GM18499 (cell line): Measurements from ENCODE around the gene BFSP2.
"Not testable (repeated sequence)": the region's sequence is repeated elsewhere in the genome, so short reads cannot be mapped to it uniquely, and the experiment has no call there.

ENCODE experiments used
- ATAC-seq: cut with Tn5 transposase; IDR thresholded peaks from one replicate; pipeline ENCODE4 v1.9.1; 2021; ENCODE audit warnings: moderate number of reproducible peaks; ENCODE audit not compliant: insufficient read depth, unreplicated experiment

The BFSP2 gene

DNA sequence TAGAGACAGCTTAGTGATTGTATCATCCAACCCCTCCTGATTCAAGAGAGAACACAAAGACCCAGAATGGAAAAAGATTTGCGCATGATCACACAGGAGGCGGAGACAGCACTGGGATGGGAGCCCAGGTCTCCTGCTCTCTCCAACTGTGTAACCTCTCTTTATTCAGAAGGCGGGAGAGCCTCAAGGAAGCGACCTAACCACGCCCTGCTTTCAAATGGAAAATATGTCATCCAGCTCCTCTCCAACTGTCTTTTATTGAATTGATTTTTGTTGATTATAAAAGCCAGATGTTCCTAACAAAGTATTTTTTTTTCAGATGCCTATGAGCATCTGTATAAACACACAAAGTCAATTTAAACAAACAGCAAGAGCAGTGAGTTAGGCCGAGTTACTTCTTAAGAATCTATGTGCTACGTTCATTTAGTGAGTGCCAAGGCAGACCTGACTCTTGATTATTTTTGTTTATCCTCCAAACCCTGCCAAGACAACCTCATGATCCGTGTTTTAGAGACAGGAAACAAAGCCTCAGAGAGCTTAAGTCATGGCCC lies 74.5 kb downstream of the BFSP2 start:
- no peak for ATAC-seq

DNA sequence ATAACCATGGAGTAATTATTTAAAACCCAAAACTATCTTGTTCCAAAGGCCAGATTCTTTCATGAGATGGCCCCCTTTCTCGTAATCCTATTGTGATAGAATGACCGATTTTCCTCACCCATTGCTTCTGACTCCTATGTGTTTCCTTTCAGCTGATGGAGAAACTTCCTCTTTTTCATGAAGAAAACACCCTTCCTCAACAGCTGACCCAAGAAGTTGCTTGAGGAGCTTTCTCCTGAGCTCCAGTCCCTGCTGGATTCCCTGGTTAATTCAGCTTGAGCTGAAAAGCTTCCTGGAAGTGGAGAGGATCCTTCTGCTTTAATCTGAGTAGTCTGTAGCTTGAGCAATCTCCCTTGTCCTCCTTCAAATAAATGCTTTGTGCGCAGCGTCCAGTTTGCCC lies 75.0 kb downstream of the BFSP2 start:
- ATAC-seq, result no peak

DNA sequence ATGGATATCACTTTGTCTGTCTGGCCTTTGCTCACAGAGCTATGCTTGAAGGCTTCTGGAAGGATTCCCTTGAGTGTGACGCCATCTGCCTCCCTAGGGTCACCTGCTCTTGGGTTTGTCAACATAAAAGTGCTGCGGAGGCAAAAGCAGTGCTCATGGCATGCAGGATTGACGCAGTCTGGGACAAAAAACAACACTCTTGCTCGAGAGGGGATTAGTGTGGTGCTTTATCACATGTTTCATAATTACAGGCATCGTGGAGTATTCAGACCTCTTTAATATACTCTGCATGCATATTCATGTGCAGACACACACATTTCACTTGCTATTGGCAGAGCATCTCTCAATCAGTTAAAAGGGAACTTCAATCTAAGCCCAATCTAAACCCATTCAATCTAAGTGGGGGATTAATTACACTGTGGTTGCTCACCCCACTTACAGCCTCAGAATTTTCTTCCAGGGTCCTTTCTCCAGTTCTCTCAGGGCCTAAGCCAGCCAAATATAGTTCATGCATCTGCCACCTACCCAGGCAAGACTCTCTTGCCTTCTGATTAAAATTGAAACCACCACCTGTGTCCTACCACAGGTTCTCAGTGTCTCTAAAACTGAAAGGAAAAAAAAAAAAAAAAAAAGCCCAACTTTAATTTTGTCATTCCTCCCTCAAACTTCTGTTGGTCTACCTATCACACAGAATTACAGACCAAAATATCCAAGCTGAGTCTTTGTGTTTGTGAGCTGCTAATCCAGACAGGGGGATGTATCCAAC lies 75.6 kb downstream of the BFSP2 start:
- ATAC-seq, result peak; percentile 70

DNA sequence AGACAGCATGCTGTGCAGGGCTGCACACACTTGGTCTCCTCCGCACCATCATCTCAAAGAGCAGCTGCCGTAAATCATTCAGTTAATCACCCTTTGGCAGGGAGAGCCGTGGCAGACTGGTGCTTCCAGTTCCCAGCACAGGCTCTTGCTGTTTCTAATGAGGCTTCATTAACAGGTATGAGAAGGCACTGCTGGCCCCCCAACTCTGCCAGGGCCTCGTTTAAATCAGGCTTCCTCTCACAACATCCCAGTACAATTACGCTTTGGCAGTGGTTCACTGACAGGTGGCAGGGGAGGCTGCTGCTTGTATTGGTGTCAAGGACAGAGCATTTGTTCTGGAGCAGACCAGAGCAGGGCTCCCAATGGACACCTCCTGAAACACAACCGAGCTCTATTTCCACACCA lies 77.1 kb downstream of the BFSP2 start:
- ATAC-seq, result no peak

DNA sequence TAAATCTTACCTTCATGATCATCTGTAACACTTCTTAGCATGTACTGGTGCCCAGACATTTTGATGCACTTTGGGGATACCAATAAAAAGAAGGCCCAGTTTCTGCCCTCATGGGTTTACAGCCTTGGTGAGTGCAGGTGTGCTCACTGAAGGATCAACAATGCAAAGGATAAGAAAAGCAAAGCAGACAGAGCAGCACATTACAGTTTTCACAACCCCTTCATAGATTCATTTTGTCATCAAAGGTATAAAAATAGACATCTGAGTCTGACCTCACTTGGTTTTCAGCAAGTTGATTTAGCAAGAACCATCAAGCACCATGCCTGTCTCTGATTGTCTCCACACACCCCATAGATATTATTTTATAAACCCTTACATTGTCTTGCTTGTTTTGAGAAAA lies 77.6 kb downstream of the BFSP2 start:
- ATAC-seq, result peak; percentile 31

DNA sequence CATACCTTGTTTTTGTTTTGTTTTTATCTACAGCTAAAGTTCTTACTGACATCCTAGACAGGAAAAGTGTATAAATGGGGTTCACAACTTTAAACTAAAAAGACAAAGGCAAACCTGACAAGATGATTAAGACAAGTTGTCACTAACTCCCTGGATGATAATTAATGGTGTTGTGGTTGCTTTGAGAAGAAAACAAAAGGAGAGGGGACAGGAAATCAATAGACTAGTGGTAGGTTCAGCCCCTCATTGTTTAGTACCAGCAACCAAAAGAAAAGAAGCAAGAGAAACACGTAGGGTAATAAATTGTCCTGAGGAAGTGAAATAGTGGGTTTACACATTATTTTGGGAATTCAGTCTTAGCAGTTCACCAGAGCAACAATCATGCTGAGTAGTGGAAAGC lies 78.8 kb downstream of the BFSP2 start:
- no peak for ATAC-seq

DNA sequence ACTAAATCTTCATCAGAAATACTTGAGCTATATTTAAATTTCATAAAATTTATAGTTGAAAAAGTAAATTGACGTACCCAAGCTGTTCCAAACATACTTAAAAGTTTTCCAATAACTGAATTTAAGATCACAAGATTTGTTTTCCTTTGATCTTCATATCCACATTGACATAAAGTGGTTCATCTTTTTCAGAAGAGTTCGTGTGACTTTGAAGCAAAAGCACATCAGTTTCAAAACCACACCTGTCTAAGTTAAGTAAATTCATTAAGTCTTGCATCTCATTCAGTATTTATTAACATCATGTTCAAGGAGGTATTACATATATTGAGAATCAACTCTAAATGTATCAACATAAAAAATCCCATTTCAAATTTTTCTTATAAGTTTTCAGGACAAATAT lies 79.5 kb downstream of the BFSP2 start:
- no peak for ATAC-seq

DNA sequence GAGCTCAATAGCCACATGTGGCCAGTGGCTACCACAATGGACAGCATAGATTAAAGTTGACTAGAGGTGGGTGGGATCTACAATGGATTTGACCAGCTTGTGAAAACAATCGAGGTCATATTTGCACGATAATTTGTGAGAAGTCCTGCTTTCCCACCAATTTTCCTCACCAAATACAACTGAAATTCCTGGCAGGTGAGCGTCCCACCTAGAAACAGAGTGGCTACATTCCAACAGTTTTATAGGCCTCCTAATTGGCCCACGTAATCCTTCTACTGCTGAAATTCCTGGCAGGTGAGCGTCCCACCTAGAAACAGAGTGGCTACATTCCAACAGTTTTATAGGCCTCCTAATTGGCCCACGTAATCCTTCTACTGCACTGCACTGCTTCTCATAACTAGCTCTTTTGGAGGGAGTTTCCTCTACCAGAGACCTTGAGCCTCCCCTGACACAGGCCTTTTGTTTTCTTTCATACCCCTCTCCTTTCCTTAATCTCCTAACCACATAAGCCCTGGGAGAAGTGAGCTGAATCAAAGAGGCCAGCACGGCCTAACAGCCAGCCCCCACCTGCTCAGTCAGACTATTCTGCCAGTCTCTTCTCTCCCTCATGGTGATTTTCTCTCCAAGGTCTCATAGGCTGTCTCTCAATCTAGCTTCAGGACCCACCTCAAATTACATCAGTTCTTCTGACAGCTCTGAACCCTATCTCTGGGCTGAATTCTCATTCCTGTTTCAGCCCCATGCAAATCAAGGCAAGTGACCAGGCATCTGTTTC lies 80.2 kb downstream of the BFSP2 start:
- ATAC-seq, result peak; percentile 44

DNA sequence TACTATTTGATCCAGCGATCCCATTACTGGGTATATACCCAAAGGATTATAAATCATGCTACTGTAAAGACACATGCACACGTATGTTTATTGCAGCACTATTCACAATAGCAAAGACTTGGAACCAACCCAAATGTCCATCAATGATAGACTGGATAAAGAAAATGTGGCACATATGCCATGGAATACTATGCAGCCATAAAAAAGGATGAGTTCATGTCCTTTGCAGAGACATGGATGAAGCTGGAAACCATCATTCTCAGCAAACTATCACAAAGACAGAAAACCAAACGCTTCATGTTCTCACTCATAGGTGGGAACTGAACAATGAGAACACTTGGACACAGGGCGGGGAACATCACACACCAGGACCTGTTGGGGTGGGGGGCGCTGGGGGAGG lies 82.6 kb downstream of the BFSP2 start:
- ATAC-seq, result not testable (repeated sequence)

DNA sequence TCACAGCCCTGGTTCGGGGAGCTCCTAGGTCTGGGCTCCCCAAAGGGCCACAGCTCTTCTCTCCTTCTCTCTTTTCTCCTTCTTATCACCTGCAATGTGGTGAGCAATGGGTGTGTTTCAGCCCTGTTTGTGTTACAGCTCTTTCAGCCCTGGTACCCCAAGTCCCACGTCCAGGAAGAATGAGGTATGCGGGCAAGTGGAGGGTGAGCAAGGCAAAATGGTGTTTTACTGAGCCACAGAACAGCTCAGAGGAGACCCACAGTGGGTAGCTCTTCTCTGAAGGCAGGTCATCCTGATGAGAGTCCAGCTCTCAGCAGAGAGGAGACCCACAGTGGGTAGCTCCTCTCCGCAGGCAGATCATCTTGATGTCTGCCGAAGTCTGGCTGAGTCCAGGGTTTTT lies 86.8 kb downstream of the BFSP2 start:
- no peak for ATAC-seq

DNA sequence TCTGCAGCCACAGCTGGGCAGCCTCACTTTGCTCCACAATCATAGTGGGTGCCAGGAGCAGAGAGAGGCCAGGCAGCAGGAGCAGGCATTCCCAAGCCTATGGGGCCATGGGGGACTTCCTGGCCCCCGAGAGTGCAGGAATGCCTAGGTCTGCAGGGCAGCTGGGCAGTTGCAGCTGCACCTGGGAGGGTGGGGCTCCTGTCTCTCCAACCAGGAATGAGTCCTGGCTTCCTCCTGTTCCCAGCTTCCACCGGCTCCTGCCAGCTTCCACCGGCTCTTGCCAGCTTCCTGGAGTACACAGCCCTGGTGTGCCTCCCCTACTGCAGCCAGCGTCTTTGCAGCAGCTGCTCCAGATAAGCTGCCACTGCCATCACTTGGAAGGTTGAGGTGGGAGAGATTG lies 87.3 kb downstream of the BFSP2 start:
- ATAC-seq, result no peak

DNA sequence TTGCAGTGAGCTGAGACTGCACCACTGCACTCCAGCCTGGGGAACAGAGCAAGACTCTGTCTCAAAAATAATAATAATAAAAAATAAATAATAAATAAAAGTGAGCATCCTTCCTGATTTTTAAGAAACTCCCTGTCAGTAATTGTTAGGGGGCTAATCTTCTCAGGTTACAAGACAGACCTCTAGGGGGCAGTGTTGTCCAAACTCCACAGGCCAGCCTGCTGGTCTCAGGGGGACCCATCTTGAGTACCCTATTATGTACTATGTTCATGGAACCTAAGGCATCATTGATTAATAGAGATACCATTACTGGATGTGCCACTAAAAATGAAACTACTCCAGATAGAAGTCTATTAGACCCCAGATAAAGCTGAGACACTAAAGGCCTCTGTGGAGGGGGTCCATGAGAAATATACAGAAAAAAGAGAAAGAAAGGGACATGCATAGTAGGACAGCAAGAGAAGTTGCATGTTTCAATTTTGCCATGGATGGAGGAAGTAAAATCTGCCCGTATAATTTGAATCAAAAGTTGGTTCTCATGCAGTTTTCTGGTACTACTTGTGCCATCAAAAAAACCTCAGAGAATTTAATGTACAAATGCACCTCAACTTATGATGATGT lies 88.2 kb downstream of the BFSP2 start:
- no peak for ATAC-seq

DNA sequence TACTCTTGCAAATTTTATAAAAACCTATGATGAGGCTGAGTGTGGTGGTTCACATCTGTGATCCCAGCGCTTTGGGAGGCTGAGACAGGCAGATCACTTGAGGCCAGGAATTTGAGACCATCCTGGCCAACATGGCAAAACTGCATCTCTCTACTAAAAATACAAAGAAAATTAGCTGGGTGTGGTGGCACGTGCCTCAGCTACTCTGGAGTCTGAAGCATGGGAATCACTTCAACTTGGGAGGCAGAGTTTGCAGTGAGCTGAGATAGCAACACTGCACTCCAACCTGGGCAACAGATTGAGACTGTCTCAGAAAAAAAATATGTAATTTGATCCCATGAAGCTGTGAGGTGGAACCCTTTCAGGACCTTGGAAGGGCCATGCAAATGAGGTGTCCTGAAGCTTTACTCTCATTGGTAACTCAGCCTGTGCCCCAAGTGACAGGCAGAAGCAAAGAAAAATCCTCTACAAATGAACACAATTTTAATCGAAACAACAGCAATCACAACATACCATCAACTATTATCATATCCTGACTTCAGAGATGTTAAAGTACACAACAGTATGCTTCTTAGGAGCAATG lies 89.0 kb downstream of the BFSP2 start:
- no peak for ATAC-seq

DNA sequence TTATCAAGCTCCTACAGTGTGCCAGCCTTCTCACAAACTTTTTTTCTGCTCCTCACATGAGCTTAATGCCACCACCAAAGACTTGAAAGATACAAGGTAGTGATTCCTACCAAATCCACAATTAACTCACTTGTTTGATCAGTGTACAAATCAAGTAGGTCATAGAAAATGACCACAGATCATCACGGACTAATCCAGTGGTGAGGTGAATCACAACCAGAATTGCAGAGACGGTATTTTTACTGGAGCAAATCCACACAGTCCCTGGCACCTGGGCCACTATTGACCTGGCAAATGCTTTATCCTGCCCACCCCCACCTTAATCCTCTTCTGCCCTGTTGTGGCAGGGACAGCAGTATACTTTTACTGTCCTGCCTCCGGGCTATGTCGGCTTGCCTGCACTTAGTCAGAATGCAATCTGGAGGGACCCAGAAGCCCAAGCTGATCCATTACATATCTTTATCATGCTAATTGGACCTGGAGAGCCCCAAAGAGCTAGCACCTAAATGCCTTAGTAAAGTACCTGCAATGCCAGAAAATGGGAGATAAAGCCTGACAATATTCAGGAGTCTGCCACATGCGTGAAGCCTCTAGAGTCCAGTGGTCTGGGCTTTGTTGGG lies 89.7 kb downstream of the BFSP2 start:
- no peak for ATAC-seq

DNA sequence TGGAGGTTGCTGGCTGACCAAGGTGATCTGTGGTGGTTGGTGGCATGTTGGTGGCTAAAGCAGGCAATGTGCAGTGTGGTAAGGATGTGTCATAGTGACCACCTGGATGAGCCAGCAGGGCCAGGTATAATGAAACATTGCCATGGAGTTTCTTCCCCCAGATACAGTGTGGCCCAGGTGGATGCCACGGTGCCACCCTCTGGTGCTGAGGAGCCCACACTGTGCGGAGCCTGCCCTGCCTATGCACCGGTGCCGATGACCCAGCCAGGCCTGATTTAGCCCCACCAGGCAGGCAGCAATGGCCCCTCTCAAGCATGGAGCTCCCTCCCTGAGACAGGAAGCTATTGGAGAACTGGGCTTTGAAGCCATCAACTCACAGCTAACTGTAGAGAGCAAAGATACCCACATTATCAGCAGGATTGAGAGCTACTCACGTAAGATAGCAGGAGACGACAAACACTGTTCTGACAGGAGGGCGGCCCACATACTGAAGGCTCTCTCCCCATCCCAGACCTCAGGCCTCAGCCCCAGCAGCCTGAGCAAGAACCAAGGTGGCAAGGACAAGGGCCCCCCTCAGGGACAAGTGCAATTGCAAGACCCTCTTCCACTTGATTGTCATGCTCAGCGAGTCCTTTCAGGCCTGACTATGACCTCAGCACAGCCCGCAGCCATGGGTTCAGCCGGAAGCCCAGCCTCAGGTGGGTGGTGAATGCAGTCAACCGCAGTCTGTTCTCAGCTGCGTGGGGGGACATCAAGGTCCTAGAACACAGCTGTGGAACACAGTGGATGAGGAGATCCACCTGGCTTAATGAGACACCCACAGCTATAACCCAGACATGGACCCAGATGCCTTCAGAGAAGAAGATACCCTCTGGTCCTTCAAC lies 90.9 kb downstream of the BFSP2 start:
- peak; percentile 69 for ATAC-seq

DNA sequence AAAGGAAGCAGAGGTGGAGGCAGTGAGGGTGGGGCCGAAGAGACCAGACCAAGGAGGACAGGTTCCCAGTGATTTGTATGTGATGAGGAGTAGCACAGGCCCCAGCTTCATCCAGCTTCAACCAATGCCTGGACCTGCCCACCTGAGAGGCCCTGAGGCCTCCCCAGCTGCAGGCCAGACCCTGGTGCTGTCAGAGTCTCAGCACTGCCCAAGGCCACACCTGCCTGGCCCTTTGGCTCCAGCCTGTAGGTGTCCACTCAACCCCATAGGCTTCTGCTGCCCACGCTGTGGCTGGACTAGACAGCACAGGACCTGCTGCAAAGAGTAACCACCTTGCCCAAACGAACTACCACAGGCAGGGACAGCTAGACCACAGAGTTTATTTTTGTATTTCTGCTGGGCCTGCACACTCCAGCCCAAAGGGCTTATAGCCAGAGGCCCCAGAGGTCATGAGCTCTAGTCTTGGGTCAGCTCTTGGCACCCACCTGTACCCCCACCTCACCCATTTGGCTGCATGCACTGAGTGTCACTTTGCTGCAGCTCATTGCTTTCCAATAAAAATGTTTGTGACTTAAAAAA lies 91.7 kb downstream of the BFSP2 start:
- no peak for ATAC-seq

DNA sequence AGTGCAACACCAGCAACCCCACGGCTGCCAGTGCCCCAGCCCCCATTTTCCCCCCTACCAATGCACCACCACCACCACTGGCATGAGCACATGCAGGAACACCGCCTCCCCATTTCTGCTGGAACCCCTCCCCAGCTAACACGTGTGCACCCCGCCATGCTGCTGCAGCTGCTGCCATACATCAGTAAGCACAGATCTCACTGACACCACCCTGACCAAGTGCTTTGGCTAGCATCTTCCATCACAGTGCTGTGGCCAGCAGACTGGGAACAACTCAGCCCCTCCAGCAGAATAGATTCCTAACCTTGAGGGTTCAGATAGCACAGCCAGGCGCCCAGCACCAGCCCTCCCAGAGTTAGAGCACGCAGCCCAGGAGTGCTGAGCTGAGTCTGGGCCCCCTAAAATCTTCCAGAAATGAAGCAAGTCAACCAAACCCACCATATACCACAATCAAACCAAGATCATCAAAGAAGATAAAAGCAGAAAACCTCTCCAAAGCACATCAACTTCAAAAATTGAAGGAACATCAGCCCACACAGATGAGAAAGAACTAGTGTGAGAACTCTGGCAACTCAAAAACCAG lies 92.4 kb downstream of the BFSP2 start:
- no peak for ATAC-seq

DNA sequence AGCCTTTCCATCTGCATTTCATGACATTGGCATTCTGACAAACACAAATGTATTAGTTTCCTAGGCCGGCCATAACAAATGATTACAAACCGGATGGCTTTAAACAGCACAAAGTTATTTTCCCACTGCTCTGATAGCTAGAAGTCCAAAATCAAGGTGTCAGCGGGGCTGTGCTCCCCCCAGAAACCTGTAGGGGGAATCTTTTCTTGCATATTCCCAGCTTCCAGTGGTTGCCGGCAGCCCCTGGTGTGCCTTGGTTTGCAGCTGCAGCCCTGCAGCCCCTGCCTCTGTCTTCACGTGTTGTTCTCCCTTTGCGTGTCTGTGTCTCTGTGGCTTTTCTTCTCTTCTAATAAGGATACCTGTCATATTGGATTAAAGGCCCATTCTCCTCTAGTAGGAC lies 94.6 kb downstream of the BFSP2 start:
- no peak for ATAC-seq

DNA sequence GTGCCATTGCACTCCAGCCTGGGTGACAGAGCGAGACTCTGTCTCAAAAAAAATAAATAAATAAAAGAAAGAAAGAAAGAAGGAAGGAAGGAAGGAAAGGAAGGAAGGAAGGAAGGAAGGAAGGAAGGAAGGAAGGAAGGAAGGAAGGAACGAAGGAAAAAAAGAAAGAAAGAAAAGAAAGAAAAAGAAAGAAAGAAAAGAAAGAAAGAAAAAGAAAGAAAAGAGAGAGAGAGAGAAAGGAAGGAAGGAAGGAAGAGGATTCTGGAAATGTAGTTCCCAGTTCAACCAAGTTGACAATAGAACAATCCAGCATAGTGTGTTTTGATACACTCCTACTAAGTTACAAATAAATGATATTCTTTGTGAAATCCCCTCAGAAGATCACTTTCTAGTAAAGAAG lies 102.7 kb downstream of the BFSP2 start:
- not testable (repeated sequence) for ATAC-seq
